IPS-18c (cell line): ENCODE measurements around the gene IQGAP3.
"Not testable (repeated sequence)": the region's sequence is repeated elsewhere in the genome, so short reads cannot be mapped to it uniquely, and the experiment has no call there.

Experiments used
- H3K4me3 ChIP-seq: 2 replicates; pipeline ENCODE4 v1.7.0; 2013; ENCODE audit warnings: low read depth, mild to moderate bottlenecking, low read length, moderate library complexity; ENCODE audit not compliant: insufficient read depth
- H3K9me3 ChIP-seq: one replicate; pipeline ENCODE4 v1.6.1; 2013; ENCODE audit warnings: mild to moderate bottlenecking, low read length, moderate library complexity; ENCODE audit not compliant: control insufficient read depth, insufficient read depth

IQGAP3 gene

GRCh38 chr1:156554971-156555370 is 17.4 kb downstream of the IQGAP3 start:
- Histone ChIP-seq H3K9me3 (no peaks in the 10 kb centered on the region), H3K4me3 (no peak overlapping the region)

GRCh38 chr1:156553860-156554485 is 18.4 kb downstream of the IQGAP3 start:
- H3K4me3 ChIP-seq = no peak overlapping the region
- no peaks in the 10 kb centered on the region for H3K9me3 ChIP-seq

GRCh38 chr1:156552937-156553336 is 19.4 kb downstream of the IQGAP3 start:
- H3K4me3 ChIP-seq, H3K9me3 ChIP-seq: not testable (repeated sequence)

- Histone ChIP-seq H3K4me3 (no peak overlapping the region), H3K9me3 (no peaks in the 10 kb centered on the region)
These were observed 19.8 kb downstream of the IQGAP3 start for GRCh38 chr1:156552518-156552917.

GRCh38 chr1:156551869-156552268 is 20.5 kb downstream of the IQGAP3 start:
- Histone ChIP-seq H3K4me3 (no peak overlapping the region), H3K9me3 (no peaks in the 10 kb centered on the region)

- Histone ChIP-seq H3K9me3 (no peaks in the 10 kb centered on the region), H3K4me3 (no peak overlapping the region)
These were observed 21.2 kb downstream of the IQGAP3 start for GRCh38 chr1:156551066-156551643.

- H3K9me3 ChIP-seq = no peaks in the 10 kb centered on the region
- H3K4me3 ChIP-seq = no peak overlapping the region
These were observed 22.0 kb downstream of the IQGAP3 start for GRCh38 chr1:156550346-156550745.

GRCh38 chr1:156549831-156550230 is 22.5 kb downstream of the IQGAP3 start:
- H3K4me3 ChIP-seq = no peak overlapping the region
- H3K9me3 ChIP-seq = no peaks in the 10 kb centered on the region

- no peaks in the 10 kb centered on the region for H3K9me3 ChIP-seq
- no peak overlapping the region for H3K4me3 ChIP-seq
These were observed 23.0 kb downstream of the IQGAP3 start for GRCh38 chr1:156549390-156549789.

- Histone ChIP-seq H3K9me3 (no peaks in the 10 kb centered on the region), H3K4me3 (no peak overlapping the region)
These were observed 24.4 kb downstream of the IQGAP3 start for GRCh38 chr1:156547982-156548381.

- H3K9me3 ChIP-seq = no peaks in the 10 kb centered on the region
- no peak overlapping the region for H3K4me3 ChIP-seq
These were observed 24.9 kb downstream of the IQGAP3 start for GRCh38 chr1:156547434-156547833.

GRCh38 chr1:156546267-156546666 is 26.1 kb downstream of the IQGAP3 start:
- H3K9me3 ChIP-seq = no peaks in the 10 kb centered on the region
- no peak overlapping the region for H3K4me3 ChIP-seq

- H3K4me3 ChIP-seq = no peak overlapping the region
- no peaks in the 10 kb centered on the region for H3K9me3 ChIP-seq
These were observed 27.7 kb downstream of the IQGAP3 start for GRCh38 chr1:156544592-156545102.

- H3K4me3 ChIP-seq = no peak overlapping the region
- no peaks in the 10 kb centered on the region for H3K9me3 ChIP-seq
These were observed 29.3 kb downstream of the IQGAP3 start for GRCh38 chr1:156543066-156543465.

GRCh38 chr1:156540955-156541354 is 31.4 kb downstream of the IQGAP3 start:
- no peaks in the 10 kb centered on the region for H3K9me3 ChIP-seq
- no peak overlapping the region for H3K4me3 ChIP-seq

GRCh38 chr1:156539818-156540355 is 32.5 kb downstream of the IQGAP3 start:
- Histone ChIP-seq H3K9me3 (no peaks in the 10 kb centered on the region), H3K4me3 (no peak overlapping the region)

GRCh38 chr1:156538711-156539440 is 33.5 kb downstream of the IQGAP3 start:
- no peaks in the 10 kb centered on the region for H3K9me3 ChIP-seq
- no peak overlapping the region; the same call in 1 of the 2 replicates for H3K4me3 ChIP-seq

- Histone ChIP-seq H3K4me3 (no peak overlapping the region), H3K9me3 (no peaks in the 10 kb centered on the region)
These were observed 35.3 kb downstream of the IQGAP3 start for GRCh38 chr1:156537027-156537426.
